HCT116 (cell line): Measurements from ENCODE around the gene CHCHD3. TPM values are rescaled to one million over a fixed set of nuclear protein-coding genes. Genes with fewer than 3 reads are reported as not detected.

Source experiments
- ATAC-seq: fragments of 200-7000 bp; cut with Tn5 transposase; 2 replicates; pipeline ENCODE4 v1.9.1; 2020; ENCODE audit warnings: mild to moderate bottlenecking, moderate library complexity
- BruUV-seq: library from RNA; stranded (reverse); fragments of 400-500 nt; replicated peaks from 2 replicates; lab custom pipeline; 2021; lab: Mats Ljungman, UMichigan
- CTCF ChIA-PET: fragments of 300-600 bp; sonication (Branson Sonifier 250); formaldehyde crosslinking; loops from one replicate; lab custom pipeline; 2021; ENCODE audit warnings: antibody characterized with exemption; lab: Charles Lee
- POLR2A ChIA-PET: fragments of 300-600, 350-600 bp; sonication (Branson Sonifier 250); formaldehyde crosslinking; loops from one replicate; lab custom pipeline; 2021; ENCODE audit warnings: antibody characterized with exemption; lab: Charles Lee
- RAD21 ChIA-PET, 2 experiments: fragments of 300-600 bp; sonication (Branson Sonifier 250); formaldehyde crosslinking; loops; one replicate each; lab custom pipeline; 2023; ENCODE audit warnings: low total read pairs in 2 of 2; ENCODE audit not compliant: uncharacterized antibody in 2 of 2, unreplicated experiment in 2 of 2, low non-redundant PET in 1 of 2; lab: Charles Lee
- DNase-seq: peaks from one replicate; pipeline ENCODE4 v3.0.0-alpha.2; 2010; ENCODE audit warnings: low read depth, low spot score
- H2AFZ ChIP-seq: fragments of 200-600 bp; shearing (Covaris generic), sonication (generic); 2 replicates; pipeline ENCODE4 v1.6.1; 2017; ENCODE audit warnings: low read depth, mixed run types, mixed read lengths, antibody characterized with exemption, low read length; ENCODE audit not compliant: poor library complexity, severe bottlenecking
- H3K27ac ChIP-seq: 2 replicates; pipeline ENCODE4 v1.5.1; 2012; ENCODE audit warnings: low read depth, low read length
- H3K27me3 ChIP-seq: fragments of 200-600 bp; sonication (generic); 2 replicates; pipeline ENCODE4 v1.6.1; 2016; ENCODE audit warnings: mixed run types, low read length, mixed read lengths; ENCODE audit not compliant: insufficient read depth
- H3K36me3 ChIP-seq, 2 experiments: fragments of 200-500 bp in 1 of 2; fragments of 200-600 bp in 1 of 2; sonication (Bioruptor generic) in 1 of 2; sonication (generic) in 1 of 2; 2 replicates each; pipeline versions ENCODE4 v1.5.1 to v1.6.1; 2014 to 2016; ENCODE audit warnings: low read length in 2 of 2, inconsistent platforms in 1 of 2, mixed read lengths in 1 of 2, mixed run types in 1 of 2; ENCODE audit not compliant: insufficient read depth in 2 of 2, control insufficient read depth in 1 of 2
- H3K4me1 ChIP-seq, 2 experiments: fragments of 200-600 bp in 1 of 2; sonication (generic) in 1 of 2; 2 replicates each; pipeline versions ENCODE4 v1.5.1 to v1.6.1; 2012 to 2017; ENCODE audit warnings: low read length in 2 of 2, inconsistent platforms in 1 of 2, mild to moderate bottlenecking in 1 of 2, mixed read lengths in 1 of 2, mixed run types in 1 of 2, moderate library complexity in 1 of 2; ENCODE audit not compliant: insufficient read depth in 2 of 2, control insufficient read depth in 1 of 2
- H3K4me2 ChIP-seq: fragments of 200-600 bp; sonication (generic); 2 replicates; pipeline ENCODE4 v1.6.1; 2017; ENCODE audit warnings: mixed run types, low read length, mixed read lengths
- H3K4me3 ChIP-seq, 2 experiments: fragments of 200-600 bp in 1 of 2; sonication (generic) in 1 of 2; replicated peaks in 1 of 2; 2 replicates each; pipeline ENCODE4 v1.5.1; 2011 to 2016; ENCODE audit warnings: low read length in 2 of 2, control low read depth in 1 of 2, low read depth in 1 of 2, mild to moderate bottlenecking in 1 of 2, mixed read lengths in 1 of 2, mixed run types in 1 of 2
- H3K79me2 ChIP-seq: fragments of 200-600 bp; sonication (generic); 2 replicates; pipeline ENCODE4 v1.6.1; 2017; ENCODE audit warnings: mild to moderate bottlenecking, mixed run types, low read length, moderate library complexity, mixed read lengths; ENCODE audit not compliant: insufficient read depth
- H3K9ac ChIP-seq: fragments of 200-600 bp; sonication (generic); 2 replicates; pipeline ENCODE4 v1.6.1; 2016; ENCODE audit warnings: low read length, mixed read lengths
- H3K9me2 ChIP-seq: fragments of 200-600 bp; sonication (generic), shearing (Covaris generic); 2 replicates; pipeline ENCODE4 v1.6.1; 2017; ENCODE audit warnings: mixed run types, mild to moderate bottlenecking, moderate library complexity; ENCODE audit not compliant: insufficient read depth
- H3K9me3 ChIP-seq, 2 experiments: fragments of 200-500 bp in 1 of 2; fragments of 200-600 bp in 1 of 2; sonication (Bioruptor generic) in 1 of 2; sonication (generic) in 1 of 2; 2 replicates each; pipeline ENCODE4 v1.6.1; 2014 to 2017; ENCODE audit warnings: low read length in 2 of 2, mixed read lengths in 2 of 2, inconsistent platforms in 1 of 2, low read depth in 1 of 2, mild to moderate bottlenecking in 1 of 2, mixed run types in 1 of 2, moderate library complexity in 1 of 2; ENCODE audit not compliant: control insufficient read depth in 1 of 2, insufficient read depth in 1 of 2
- H4K20me1 ChIP-seq: fragments of 200-600 bp; sonication (generic), shearing (Covaris generic); 2 replicates; pipeline ENCODE4 v1.6.1; 2017; ENCODE audit warnings: mixed run types, mild to moderate bottlenecking, moderate library complexity; ENCODE audit not compliant: insufficient read depth
- ATF3 ChIP-seq: IDR thresholded peaks from 2 replicates; pipeline ENCODE4 v1.6.1; 2012
- CBX3 ChIP-seq: IDR thresholded peaks from 2 replicates; pipeline ENCODE4 v1.6.1; 2012; ENCODE audit warnings: low read depth
- CEBPB ChIP-seq: IDR thresholded peaks from 2 replicates; pipeline ENCODE4 v1.6.1; 2012; ENCODE audit warnings: low read depth
- CTCF ChIP-seq, 3 experiments: fragments of 200-600 bp in 1 of 3; sonication (generic) in 1 of 3; IDR thresholded peaks in 2 of 3; conservative IDR thresholded peaks in 1 of 3; 2 replicates each; pipeline ENCODE4 v1.5.1; 2012 to 2017; ENCODE audit warnings: low read depth in 2 of 3, low read length in 2 of 3, antibody characterized with exemption in 1 of 3, borderline replicate concordance in 1 of 3, control low read depth in 1 of 3, mild to moderate bottlenecking in 1 of 3, mixed read lengths in 1 of 3, mixed run types in 1 of 3, moderate library complexity in 1 of 3; ENCODE audit not compliant: insufficient read depth in 1 of 3
- ELF1 ChIP-seq: IDR thresholded peaks from 2 replicates; pipeline ENCODE4 v1.6.1; 2012; ENCODE audit warnings: low read depth, borderline replicate concordance
- EZH2 ChIP-seq: fragments of 200-600 bp; sonication (generic); IDR thresholded peaks from 2 replicates; pipeline ENCODE4 v1.6.1; 2017; ENCODE audit warnings: antibody characterized with exemption, mixed run types
- EZH2phosphoT487 ChIP-seq: fragments of 200-600 bp; IDR thresholded peaks from 2 replicates; pipeline ENCODE4 v1.6.1; 2018; ENCODE audit warnings: antibody characterized with exemption, borderline replicate concordance
- FOSL1 ChIP-seq: IDR thresholded peaks from 2 replicates; pipeline ENCODE4 v1.6.1; 2012; ENCODE audit warnings: low read depth
- POLR2A ChIP-seq: IDR thresholded peaks from 2 replicates; pipeline ENCODE4 v1.7.0; 2011; ENCODE audit warnings: borderline replicate concordance; ENCODE audit not compliant: insufficient read depth, insufficient read length; ENCODE audit errors: extremely low read depth
- POLR2AphosphoS5 ChIP-seq: IDR thresholded peaks from 2 replicates; pipeline ENCODE4 v1.6.1; 2011; ENCODE audit warnings: mild to moderate bottlenecking, low read depth, low read length, moderate library complexity
- REST ChIP-seq: IDR thresholded peaks from 2 replicates; pipeline ENCODE4 v1.6.1; 2012; ENCODE audit warnings: low read depth
- SIN3A ChIP-seq: IDR thresholded peaks from 2 replicates; pipeline ENCODE4 v1.6.1; 2012; ENCODE audit warnings: low read depth
- SP1 ChIP-seq: IDR thresholded peaks from 2 replicates; pipeline ENCODE4 v1.6.1; 2012; ENCODE audit warnings: low read depth
- SRF ChIP-seq: IDR thresholded peaks from 2 replicates; pipeline ENCODE4 v1.6.1; 2012; ENCODE audit warnings: low read depth
- TCF7L2 ChIP-seq: IDR thresholded peaks from 2 replicates; pipeline ENCODE4 v1.7.0; 2011; ENCODE audit warnings: borderline replicate concordance, inconsistent platforms; ENCODE audit not compliant: insufficient read depth, insufficient read length; ENCODE audit errors: extremely low read depth
- YY1 ChIP-seq: IDR thresholded peaks from 2 replicates; pipeline ENCODE4 v1.6.1; 2011; ENCODE audit warnings: low read length, low read depth, moderate library complexity, mild to moderate bottlenecking; ENCODE audit not compliant: insufficient replicate concordance; ENCODE audit errors: extremely low read depth
- ZBTB33 ChIP-seq: IDR thresholded peaks from 2 replicates; pipeline ENCODE4 v1.6.1; 2011; ENCODE audit warnings: mild to moderate bottlenecking, low read length, moderate library complexity; ENCODE audit not compliant: insufficient replicate concordance; ENCODE audit errors: extremely low read depth
- ZFX ChIP-seq: fragments of 450-650 bp; IDR thresholded peaks from 2 replicates; pipeline ENCODE4 v1.6.1; 2017
- intact Hi-C: fragments of 100-400 bp; cut with micrococcal nuclease; formaldehyde crosslinking; loops from 2 replicates; pipeline ENCODE4 v1.10.0; 2022
- total RNA-seq: library from RNA; stranded (reverse); gene quantifications from one replicate; pipeline ENCODE4 v1.2.1, GENCODE V29; 2021; ENCODE audit not compliant: unreplicated experiment

CHCHD3 gene
- total RNA-seq, 1 experiment from 2014 or later: 73.5 TPM

GRCh38 chr7:133019590-133019989 is 62.3 kb downstream of the CHCHD3 start:
- ChIA-PET CTCF (no interaction called here), RAD21 (no interaction called here), POLR2A (interaction anchor here (0.5 kb wide), 1 partner anchor 1600 kb away, joined by 4 read pairs; no protein-coding TSS in a partner anchor)
- intact Hi-C loops: no loop called here
- H3K4me2 ChIP-seq: no peak overlapping the region
- no peak for DNase-seq
- peaks cover 50% of the 10 kb centered on the region for H3K79me2 ChIP-seq
- H3K9me2 ChIP-seq: no peaks in the 10 kb centered on the region
- peaks cover 14% of the 10 kb centered on the region for H4K20me1 ChIP-seq
- H3K36me3 ChIP-seq: no peaks in the 10 kb centered on the region
- no peak overlapping the region for H3K4me3 ChIP-seq
- no peak for TF ChIP-seq REST
- no peak for TF ChIP-seq ZBTB33
- no peak for TF ChIP-seq CBX3
- TF ChIP-seq SRF: no peak
- TF ChIP-seq YY1: no peak
- TF ChIP-seq EZH2: no peak
- no peak for TF ChIP-seq TCF7L2
- no peak for TF ChIP-seq EZH2phosphoT487
- TF ChIP-seq POLR2A: no peak
- TF ChIP-seq ZFX: no peak
- no peak for TF ChIP-seq CEBPB
- no peak for TF ChIP-seq CTCF (IDR thresholded peaks at IDR 0.05 in 2 of 3, conservative IDR thresholded peaks at IDR 0.05 in 1 of 3; ENCODE audit: borderline replicate concordance in 1 of 3, insufficient read depth in 1 of 3, low read depth in 2 of 3, low read length in 2 of 3)
- no peak for TF ChIP-seq ELF1
- no peak for TF ChIP-seq ATF3
- no peak for TF ChIP-seq FOSL1
- TF ChIP-seq SIN3A: no peak
- no peak for TF ChIP-seq SP1
- no peak for TF ChIP-seq POLR2AphosphoS5
- no peak for ATAC-seq
- H3K9ac ChIP-seq: no peak overlapping the region
- no peak overlapping the region for H2AFZ ChIP-seq
- H3K9me3 ChIP-seq: no peaks in the 10 kb centered on the region
- no peaks in the 10 kb centered on the region for H3K27me3 ChIP-seq
- BruUV-seq: no TSS peak
- no peaks in the 10 kb centered on the region for H3K4me1 ChIP-seq
- no peak overlapping the region for H3K27ac ChIP-seq
